Non-pigmented ciliary epithelial cell (primary cell): ENCODE measurements around the gene HNRNPR.
A peak's percentile ranks its signal among the peaks of the same experiment; 100 is the strongest.

Source experiments
- DNase-seq: peaks from one replicate; pipeline ENCODE4 v3.0.0-alpha.2; 2010; ENCODE audit warnings: low read depth

Gene HNRNPR

GRCh38 chr1:23368562-23369334, 24.7 kb upstream of the HNRNPR start:
- DNase-seq, result no peak

GRCh38 chr1:23367791-23368561, 23.9 kb upstream of the HNRNPR start:
- peak; percentile 94 for DNase-seq

- DNase-seq, result no peak
These were observed 23.3 kb upstream of the HNRNPR start for GRCh38 chr1:23367451-23367790.

GRCh38 chr1:23366598-23366997, 22.5 kb upstream of the HNRNPR start:
- no peak for DNase-seq

GRCh38 chr1:23366146-23366545, 22.1 kb upstream of the HNRNPR start:
- DNase-seq, result no peak

GRCh38 chr1:23362218-23362713, 18.2 kb upstream of the HNRNPR start:
- no peak for DNase-seq

GRCh38 chr1:23358310-23358875, 14.3 kb upstream of the HNRNPR start:
- DNase-seq, result no peak

GRCh38 chr1:23357138-23357908, 13.2 kb upstream of the HNRNPR start:
- no peak for DNase-seq

- DNase-seq, result no peak
These were observed 12.5 kb upstream of the HNRNPR start for GRCh38 chr1:23356471-23357137.

- no peak for DNase-seq
These were observed 10.2 kb upstream of the HNRNPR start for GRCh38 chr1:23354245-23354644.

- no peak for DNase-seq
These were observed 8.1 kb upstream of the HNRNPR start for GRCh38 chr1:23352096-23352695.

- no peak for DNase-seq
These were observed 1.8 kb upstream of the HNRNPR start for GRCh38 chr1:23345920-23346319.

- DNase-seq, result no peak
These were observed 946 bp upstream of the HNRNPR start for GRCh38 chr1:23344987-23345472.

- DNase-seq, result peak; percentile 70
These were observed 618 bp downstream of the HNRNPR start for GRCh38 chr1:23343221-23344110.

GRCh38 chr1:23341931-23342692, 2.0 kb downstream of the HNRNPR start:
- no peak for DNase-seq

- no peak for DNase-seq
These were observed 4.5 kb downstream of the HNRNPR start for GRCh38 chr1:23339632-23340031.

- DNase-seq, result no peak
These were observed 6.2 kb downstream of the HNRNPR start for GRCh38 chr1:23337869-23338268.

- no peak for DNase-seq
These were observed 12.4 kb downstream of the HNRNPR start for GRCh38 chr1:23331713-23332112.

- DNase-seq, result no peak
These were observed 13.2 kb downstream of the HNRNPR start for GRCh38 chr1:23330846-23331245.
